ENCODE data around the gene RBM8A. TPM values are rescaled to one million over a fixed set of nuclear protein-coding genes. Genes with fewer than 3 reads are reported as not detected.

RBM8A gene
- total and polyA plus RNA-seq, 2 donors (not counting 1 experiment from before 2014, with no cell fraction given), result 137 to 169 TPM

GRCh38 chr1:145974721-145975120, 47.4 kb upstream of the RBM8A start:
- ATAC-seq (ENCODE audit: low read depth) (no peak), DNase-seq (no peak)
- Histone ChIP-seq H3K27me3 (replicated peaks in 1 of 4; ENCODE audit: control extremely low read depth in 1 of 4, control insufficient read depth in 3 of 4, insufficient read depth in 4 of 4, low read length in 3 of 4) (no peaks in the 10 kb centered on the region), H3K4me2 (replicated peaks; ENCODE audit: low read depth, low read length, poor library complexity, severe bottlenecking) (no peak overlapping the region), H3K79me2 (ENCODE audit: control insufficient read depth, insufficient read depth, low read length) (peaks cover 44% of the 10 kb centered on the region), H4K20me1 (ENCODE audit: control insufficient read depth, insufficient read depth, low read length, poor library complexity, severe bottlenecking) (no peaks in the 10 kb centered on the region), H2AFZ (ENCODE audit: insufficient read depth, low read depth, low read length, poor library complexity, severe bottlenecking) (no peak overlapping the region), H3K4me1 (ENCODE audit: control insufficient read depth in 2 of 2, insufficient read depth in 2 of 2, low read length in 2 of 2) (peaks cover 27% of the 10 kb centered on the region in 2 donors), H3K27ac (ENCODE audit: low read length in 2 of 2) (no peak overlapping the region), H3K9ac (ENCODE audit: low read length) (no peak overlapping the region), H3K36me3 (replicated peaks in 1 of 2; ENCODE audit: control extremely low read depth in 1 of 2, control insufficient read depth in 1 of 2, extremely low read depth in 1 of 2, insufficient read depth in 2 of 2, low read length in 1 of 2) (peaks cover 0 to 7% of the 10 kb centered on the region in 2 experiments), H3K9me3 (ENCODE audit: control extremely low read depth in 1 of 3, control insufficient read depth in 2 of 3, insufficient read depth in 1 of 3, low read length in 2 of 3) (no peaks in the 10 kb centered on the region), H3K4me3 (ENCODE audit: control extremely low read depth in 1 of 5, extremely low read depth in 1 of 5, insufficient read depth in 1 of 5, low read depth in 2 of 5, low read length in 4 of 5) (no peak overlapping the region)
- ChIA-PET POLR2A (no interaction called here), CTCF (interaction anchor here (0.9 to 7.1 kb wide), 3 partner anchors 34 to 129 kb away, joined by 3 to 68 read pairs (median 4); partner anchors contain the start of gene NUDT17)
- 100% methylated on average over 2 of the region's 7 CpGs for WGBS (ENCODE audit: insufficient coverage)
- Mint-ChIP-seq H3K27ac (no peak overlapping the region), H3K4me1 (peaks cover 2% of the 10 kb centered on the region), H3K4me3 (no peak overlapping the region), H3K27me3 (no peaks in the 10 kb centered on the region), H3K9me3 (ENCODE audit: insufficient read depth) (no peaks in the 10 kb centered on the region)
- TF ChIP-seq CTCF (IDR thresholded peaks at IDR 0.05), result no peak
- no peak for TF ChIP-seq EZH2 (IDR thresholded peaks at IDR 0.05; ENCODE audit: borderline replicate concordance, insufficient read depth, low read depth, low read length, poor library complexity, severe bottlenecking)
- intact Hi-C loops (cut with micrococcal nuclease), result no loop called here

- POLR2A ChIA-PET, result no interaction called here
- no peak overlapping the region for H3K4me2 ChIP-seq (replicated peaks; ENCODE audit: low read depth, low read length, poor library complexity, severe bottlenecking)
Observed at GRCh38 chr1:145972580-145972979, 45.3 kb upstream of the RBM8A start.

More at GRCh38 chr1:145972580-145972979, 45.3 kb upstream of the RBM8A start:
- H4K20me1 ChIP-seq (ENCODE audit: control insufficient read depth, insufficient read depth, low read length, poor library complexity, severe bottlenecking), result no peaks in the 10 kb centered on the region
- 95% methylated on average over 7 of the region's 7 CpGs for WGBS (ENCODE audit: insufficient coverage)
- Mint-ChIP-seq H3K4me3 (no peak overlapping the region), H3K27me3 (no peaks in the 10 kb centered on the region), H3K4me1 (peaks cover 7% of the 10 kb centered on the region), H3K27ac (no peak overlapping the region), H3K9me3 (ENCODE audit: insufficient read depth) (no peaks in the 10 kb centered on the region)
- H2AFZ ChIP-seq (ENCODE audit: insufficient read depth, low read depth, low read length, poor library complexity, severe bottlenecking), result no peak overlapping the region
- H3K79me2 ChIP-seq (ENCODE audit: control insufficient read depth, insufficient read depth, low read length), result peaks cover 59% of the 10 kb centered on the region
- no peaks in the 10 kb centered on the region for H3K27me3 ChIP-seq (replicated peaks in 1 of 4; ENCODE audit: control extremely low read depth in 1 of 4, control insufficient read depth in 3 of 4, insufficient read depth in 4 of 4, low read length in 3 of 4)
- TF ChIP-seq EZH2 (IDR thresholded peaks at IDR 0.05; ENCODE audit: borderline replicate concordance, insufficient read depth, low read depth, low read length, poor library complexity, severe bottlenecking) (no peak), CTCF (IDR thresholded peaks at IDR 0.05) (no peak)
- DNase-seq (no peak), ATAC-seq (ENCODE audit: low read depth) (no peak)
- H3K9me3 ChIP-seq (ENCODE audit: control extremely low read depth in 1 of 3, control insufficient read depth in 2 of 3, insufficient read depth in 1 of 3, low read length in 2 of 3), result peaks cover 0 to under 1% (median 0%) of the 10 kb centered on the region in 3 donors
- no peak overlapping the region for H3K9ac ChIP-seq (ENCODE audit: low read length)
- H3K4me1 ChIP-seq (ENCODE audit: control insufficient read depth in 2 of 2, insufficient read depth in 2 of 2, low read length in 2 of 2), result peaks cover 5 to 6% of the 10 kb centered on the region in 2 donors
- no peak overlapping the region for H3K4me3 ChIP-seq (ENCODE audit: control extremely low read depth in 1 of 5, extremely low read depth in 1 of 5, insufficient read depth in 1 of 5, low read depth in 2 of 5, low read length in 4 of 5)
- intact Hi-C loops (cut with micrococcal nuclease), result no loop called here
- H3K36me3 ChIP-seq (replicated peaks in 1 of 2; ENCODE audit: control extremely low read depth in 1 of 2, control insufficient read depth in 1 of 2, extremely low read depth in 1 of 2, insufficient read depth in 2 of 2, low read length in 1 of 2), result peaks cover under 1 to 7% of the 10 kb centered on the region in 2 experiments
- CTCF ChIA-PET, result interaction anchor here (0.6 to 1.7 kb wide), 5 partner anchors 30 to 86 kb away, joined by 3 to 5 read pairs (median 4); no protein-coding TSS in a partner anchor
- no peak overlapping the region for H3K27ac ChIP-seq (ENCODE audit: low read length in 2 of 2)
